Mucosa of rectum (tissue), 2 donors: ENCODE data around the gene BANP.
"Not testable (repeated sequence)": the region's sequence is repeated elsewhere in the genome, so short reads cannot be mapped to it uniquely, and the experiment has no call there.

ENCODE experiments used
- H3K27ac ChIP-seq, 2 donors: one replicate each; pipeline ENCODE4 v1.7.0; 2013; ENCODE audit warnings: inconsistent platforms in 2 of 2, low read depth in 2 of 2, low read length in 2 of 2
- H3K27me3 ChIP-seq, 2 donors: one replicate each; pipeline ENCODE4 v1.7.0; 2013; ENCODE audit warnings: low read length in 2 of 2; ENCODE audit not compliant: control insufficient read depth in 2 of 2, insufficient read depth in 2 of 2
- H3K36me3 ChIP-seq, 2 donors: one replicate each; pipeline ENCODE4 v1.7.0; 2013; ENCODE audit warnings: low read length in 2 of 2; ENCODE audit not compliant: control insufficient read depth in 2 of 2, insufficient read depth in 2 of 2
- H3K4me1 ChIP-seq, 2 donors: one replicate each; pipeline ENCODE4 v1.7.0; 2013; ENCODE audit warnings: low read length in 2 of 2, mild to moderate bottlenecking in 1 of 2; ENCODE audit not compliant: control insufficient read depth in 2 of 2, insufficient read depth in 2 of 2
- H3K4me3 ChIP-seq, 2 donors: one replicate each; pipeline ENCODE4 v1.7.0; 2013; ENCODE audit warnings: low read length in 2 of 2
- H3K9ac ChIP-seq, 2 donors: one replicate each; pipeline ENCODE4 v1.7.0; 2013; ENCODE audit warnings: low read length in 2 of 2, low read depth in 1 of 2, mild to moderate bottlenecking in 1 of 2
- H3K9me3 ChIP-seq, 2 donors: one replicate each; pipeline ENCODE4 v1.7.0; 2013; ENCODE audit warnings: low read length in 2 of 2; ENCODE audit not compliant: control insufficient read depth in 2 of 2
- donor health status: healthy.
- donor health status: Normal muscosa, but diverticular disease.

Gene BANP, protein sequence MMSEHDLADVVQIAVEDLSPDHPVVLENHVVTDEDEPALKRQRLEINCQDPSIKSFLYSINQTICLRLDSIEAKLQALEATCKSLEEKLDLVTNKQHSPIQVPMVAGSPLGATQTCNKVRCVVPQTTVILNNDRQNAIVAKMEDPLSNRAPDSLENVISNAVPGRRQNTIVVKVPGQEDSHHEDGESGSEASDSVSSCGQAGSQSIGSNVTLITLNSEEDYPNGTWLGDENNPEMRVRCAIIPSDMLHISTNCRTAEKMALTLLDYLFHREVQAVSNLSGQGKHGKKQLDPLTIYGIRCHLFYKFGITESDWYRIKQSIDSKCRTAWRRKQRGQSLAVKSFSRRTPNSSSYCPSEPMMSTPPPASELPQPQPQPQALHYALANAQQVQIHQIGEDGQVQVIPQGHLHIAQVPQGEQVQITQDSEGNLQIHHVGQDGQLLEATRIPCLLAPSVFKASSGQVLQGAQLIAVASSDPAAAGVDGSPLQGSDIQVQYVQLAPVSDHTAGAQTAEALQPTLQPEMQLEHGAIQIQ

DNA sequence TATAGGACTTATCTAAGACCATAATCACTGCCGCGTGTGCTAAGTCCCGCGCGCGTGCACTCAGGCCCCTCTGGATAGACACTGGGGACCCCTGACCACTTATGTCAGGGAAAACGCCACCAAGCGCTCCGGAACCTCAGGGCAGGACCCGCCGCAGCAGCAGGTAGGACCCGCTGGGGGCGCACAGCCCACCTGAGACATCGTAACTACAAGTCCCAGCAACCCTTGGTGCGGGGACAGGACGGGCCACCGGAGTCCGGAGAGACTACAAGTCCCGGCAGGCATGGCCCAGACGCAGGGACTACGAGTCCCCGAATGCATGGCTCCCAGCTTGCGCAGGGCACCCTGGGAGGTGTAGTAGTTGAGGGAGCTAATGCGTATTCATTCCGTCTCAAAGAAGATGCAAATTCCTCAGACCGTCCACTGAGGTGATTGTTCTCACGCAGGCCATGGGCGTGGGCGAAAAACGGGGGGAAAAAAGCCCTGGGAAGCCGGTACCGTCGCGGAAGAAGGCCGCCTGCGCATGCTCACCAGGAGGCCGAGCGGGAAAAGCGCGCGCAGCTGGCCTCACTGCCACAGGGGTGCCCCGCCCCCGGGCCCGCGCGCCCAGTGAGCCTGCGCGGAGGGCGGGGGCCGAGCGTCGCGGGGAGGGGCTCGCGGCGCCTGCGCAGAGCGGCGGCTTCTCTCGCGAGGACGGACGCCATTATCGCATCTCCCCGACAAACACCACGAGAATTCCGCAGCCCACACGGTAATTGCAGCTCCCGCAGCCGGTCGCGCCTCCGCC, at the start of gene BANP:
BANP (plus strand) TSS at position 670 of the 787 bp plus-strand sequence. CDS start 23,682 bp downstream, outside the sequence.
- Histone ChIP-seq H3K27ac (peak within 1 kb of the TSS; percentile 94 to 95), H3K9me3 (no peaks in the 10 kb centered on the region), H3K4me3 (peak within 1 kb of the TSS; percentile 89 to 95), H3K36me3 (no peaks in the 10 kb centered on the region), H3K9ac (peak within 1 kb of the TSS; percentile 89 to 94), H3K4me1 (peaks cover 11 to 37% of the 10 kb centered on the region in 2 donors), H3K27me3 (no peaks in the 10 kb centered on the region)

DNA sequence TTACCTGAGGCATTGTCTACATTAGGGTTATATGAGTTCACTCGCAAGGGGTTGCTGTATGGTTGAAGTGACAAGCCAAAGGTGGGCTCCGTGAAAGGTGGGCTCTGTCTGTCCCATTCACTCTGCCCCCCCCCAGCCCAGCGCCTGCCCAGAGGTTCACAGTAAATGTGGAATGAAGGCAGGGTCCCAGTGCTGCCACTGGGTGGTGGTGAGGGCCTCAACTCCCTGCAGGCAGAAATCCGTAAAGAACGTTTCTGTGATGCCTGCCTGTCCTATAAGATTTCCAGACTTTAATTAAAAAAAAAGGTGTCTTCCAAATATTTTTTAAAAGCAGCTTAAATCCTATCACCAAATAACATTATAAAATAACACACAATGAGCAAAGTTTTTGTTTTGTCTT, 46.3 kb upstream of the BANP start:
- H3K27ac ChIP-seq, H3K27me3 ChIP-seq, H3K9ac ChIP-seq, H3K4me1 ChIP-seq, H3K4me3 ChIP-seq, H3K9me3 ChIP-seq, H3K36me3 ChIP-seq: not testable (repeated sequence)

DNA sequence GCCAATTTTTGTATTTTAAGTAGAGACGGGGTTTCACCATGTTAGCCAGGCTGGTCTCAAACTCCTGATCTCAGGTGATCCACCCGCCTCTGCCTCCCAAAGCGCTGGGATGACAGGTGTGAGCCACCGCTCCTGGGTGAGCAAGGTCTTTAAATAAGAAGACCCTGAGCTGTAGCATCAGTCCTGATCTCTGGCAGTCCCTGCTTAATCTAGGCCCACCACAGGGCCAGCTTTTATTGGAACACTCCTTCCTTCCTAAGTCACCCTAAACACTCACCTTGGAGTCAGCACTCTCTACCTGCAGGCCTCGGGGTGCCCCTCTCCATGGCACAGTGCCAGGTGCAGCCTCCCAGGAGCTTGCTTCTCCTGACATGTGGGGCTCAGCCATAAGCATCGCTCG, 45.7 kb upstream of the BANP start:
- not testable (repeated sequence) for H3K4me1 ChIP-seq, H3K4me3 ChIP-seq, H3K9ac ChIP-seq, H3K27me3 ChIP-seq, H3K9me3 ChIP-seq, H3K27ac ChIP-seq, H3K36me3 ChIP-seq

DNA sequence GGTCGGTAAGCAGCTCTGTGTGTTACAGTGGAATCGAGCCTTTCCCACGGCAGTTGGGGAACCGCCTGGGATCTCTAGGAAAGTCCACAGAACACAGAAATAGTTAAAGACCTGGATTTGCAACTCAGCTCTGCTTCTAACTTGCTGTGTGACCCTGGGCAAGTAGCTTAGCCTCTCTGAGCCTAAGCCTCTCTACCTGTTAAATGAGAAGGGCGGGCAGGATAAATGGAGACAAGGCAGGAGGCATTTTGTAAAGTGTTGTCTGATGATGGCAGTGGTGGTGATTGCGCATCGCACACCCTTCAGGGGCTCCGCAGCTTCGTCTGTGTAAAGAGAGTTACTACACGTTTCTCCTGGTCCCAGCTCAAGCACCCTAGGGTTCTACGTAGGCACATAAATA, 43.1 kb upstream of the BANP start:
- not testable (repeated sequence) for H3K27me3 ChIP-seq, H3K9ac ChIP-seq

DNA sequence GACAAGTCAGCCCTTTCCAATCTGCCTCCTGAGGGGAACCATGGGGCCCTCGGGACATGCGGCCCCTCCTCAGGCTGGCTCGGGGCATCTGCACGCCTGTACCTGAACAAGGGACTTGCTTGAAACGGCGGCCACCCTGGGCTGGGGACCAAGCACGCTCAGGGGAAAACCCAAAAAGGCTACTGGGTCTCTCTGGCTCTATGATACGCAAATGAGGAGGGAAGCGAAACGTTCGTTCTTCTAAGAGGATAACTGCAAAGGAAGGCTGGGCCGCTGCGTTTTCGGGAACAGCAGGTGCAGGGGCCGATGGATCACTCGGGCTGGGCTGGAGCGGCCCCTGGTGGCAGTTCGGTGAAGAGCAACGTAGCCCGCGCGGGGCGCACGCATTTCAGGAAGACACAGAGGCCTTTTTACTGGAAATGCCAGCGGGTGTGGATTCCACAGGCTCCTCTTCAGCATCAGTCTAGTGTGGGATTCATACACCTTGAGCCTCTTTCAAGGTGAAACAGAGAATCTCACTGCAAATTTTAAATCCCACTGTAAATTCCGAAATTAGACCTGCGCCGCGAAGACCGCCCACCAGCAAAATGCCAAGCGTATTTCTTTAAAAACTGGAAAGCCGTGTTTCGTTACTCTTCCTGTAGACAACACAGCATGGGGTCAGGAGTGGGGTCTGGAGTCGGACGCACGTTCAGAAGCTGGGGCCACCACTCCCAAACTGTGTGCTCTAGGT, 41.9 kb upstream of the BANP start:
- not testable (repeated sequence) for H3K27ac ChIP-seq, H3K27me3 ChIP-seq, H3K9me3 ChIP-seq, H3K9ac ChIP-seq, H3K4me3 ChIP-seq, H3K4me1 ChIP-seq, H3K36me3 ChIP-seq

More for the DNA sequence above, 43.1 kb upstream of the BANP start:
- not testable (repeated sequence) for H3K27ac ChIP-seq, H3K36me3 ChIP-seq, H3K9me3 ChIP-seq, H3K4me1 ChIP-seq, H3K4me3 ChIP-seq

DNA sequence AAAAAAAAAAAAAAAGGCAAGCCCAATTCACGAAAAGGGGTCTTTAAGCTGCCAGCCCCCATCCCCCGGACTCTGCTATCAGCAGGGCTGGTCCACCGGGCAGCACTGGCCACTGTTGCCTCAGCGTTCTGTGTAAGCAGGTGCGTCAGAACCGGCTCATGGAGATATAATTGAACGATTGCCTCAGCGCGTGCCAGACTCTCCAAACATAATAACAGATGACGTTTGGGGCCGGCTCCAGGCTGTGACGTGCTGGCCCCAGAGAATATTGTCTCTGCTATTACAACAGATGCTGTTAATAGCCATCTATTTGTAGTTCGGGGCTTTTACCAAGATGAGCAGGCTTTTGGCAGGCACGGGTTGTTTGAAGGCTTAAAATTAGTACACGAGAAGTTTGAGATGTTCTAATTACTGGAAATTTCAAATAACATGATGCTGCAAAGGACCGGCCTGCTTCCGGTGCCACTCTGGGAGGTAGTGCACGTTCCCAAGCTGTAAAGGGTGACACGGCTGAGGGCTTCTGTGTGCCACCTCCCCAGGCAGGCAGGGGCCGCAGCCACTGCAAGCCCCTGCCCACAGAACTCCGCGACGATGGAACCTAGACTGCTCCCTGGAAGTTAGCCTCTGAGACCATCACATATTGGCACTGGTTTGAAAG, 40.0 kb upstream of the BANP start:
- H3K27me3 ChIP-seq, H3K9ac ChIP-seq, H3K27ac ChIP-seq, H3K36me3 ChIP-seq, H3K9me3 ChIP-seq, H3K4me3 ChIP-seq, H3K4me1 ChIP-seq: not testable (repeated sequence)

DNA sequence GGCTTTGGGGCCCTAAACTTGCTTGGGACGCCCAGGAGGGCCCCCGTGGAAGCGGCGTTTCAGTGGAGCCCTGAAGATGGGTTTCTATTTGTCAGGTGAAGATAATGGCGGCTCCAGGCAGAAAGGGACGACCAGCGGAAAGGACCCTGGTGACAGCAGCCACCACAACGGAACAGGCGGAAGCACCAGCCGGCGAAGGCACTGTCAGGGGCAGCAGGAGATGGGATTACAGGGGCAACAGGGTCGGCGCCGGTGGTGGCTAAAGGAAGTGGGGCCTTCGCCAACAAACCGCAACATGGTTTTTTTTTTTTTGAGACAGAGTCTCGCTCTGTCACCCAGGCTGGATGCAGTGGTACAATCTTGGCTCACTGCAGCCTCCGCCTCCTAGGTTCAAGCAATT, 38.5 kb upstream of the BANP start:
- H3K4me1 ChIP-seq, H3K36me3 ChIP-seq, H3K4me3 ChIP-seq, H3K9me3 ChIP-seq, H3K27ac ChIP-seq, H3K27me3 ChIP-seq, H3K9ac ChIP-seq: not testable (repeated sequence)

DNA sequence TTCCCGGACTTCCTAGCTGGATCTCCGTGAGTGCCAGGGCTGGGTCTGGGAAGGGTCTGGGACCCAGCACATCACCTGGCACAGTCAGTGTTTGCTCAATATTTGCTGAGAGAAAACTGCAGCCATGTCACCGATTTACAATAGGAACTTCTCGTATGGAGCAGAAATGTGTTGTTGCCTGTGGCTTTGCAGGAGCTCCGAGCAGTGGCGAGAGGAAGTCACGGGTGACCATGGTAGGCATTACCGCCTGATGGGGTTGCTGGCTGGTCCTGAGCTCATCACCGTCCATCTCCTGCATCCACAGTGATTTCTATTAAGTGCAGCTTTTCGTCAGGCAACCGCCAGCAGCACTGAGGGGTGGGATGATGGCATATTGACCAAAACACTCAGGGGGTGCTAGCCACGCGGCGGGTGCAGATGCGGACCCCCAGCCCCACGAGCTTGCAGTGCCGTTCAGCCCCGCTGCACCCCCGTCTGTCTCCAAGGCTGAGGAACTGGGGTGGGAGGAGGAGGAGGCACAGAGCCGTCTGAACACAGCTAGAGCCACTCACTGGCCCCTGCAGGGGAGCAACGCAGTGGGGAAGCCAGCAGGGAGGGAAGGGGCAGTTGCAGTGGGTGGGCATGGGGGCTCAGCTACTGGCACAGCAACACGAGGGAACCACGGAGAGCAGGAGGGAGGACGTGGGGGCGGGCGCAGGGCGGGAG, 37.1 kb upstream of the BANP start:
- H3K4me3 ChIP-seq, H3K27ac ChIP-seq, H3K4me1 ChIP-seq, H3K9ac ChIP-seq, H3K27me3 ChIP-seq, H3K9me3 ChIP-seq, H3K36me3 ChIP-seq: not testable (repeated sequence)

DNA sequence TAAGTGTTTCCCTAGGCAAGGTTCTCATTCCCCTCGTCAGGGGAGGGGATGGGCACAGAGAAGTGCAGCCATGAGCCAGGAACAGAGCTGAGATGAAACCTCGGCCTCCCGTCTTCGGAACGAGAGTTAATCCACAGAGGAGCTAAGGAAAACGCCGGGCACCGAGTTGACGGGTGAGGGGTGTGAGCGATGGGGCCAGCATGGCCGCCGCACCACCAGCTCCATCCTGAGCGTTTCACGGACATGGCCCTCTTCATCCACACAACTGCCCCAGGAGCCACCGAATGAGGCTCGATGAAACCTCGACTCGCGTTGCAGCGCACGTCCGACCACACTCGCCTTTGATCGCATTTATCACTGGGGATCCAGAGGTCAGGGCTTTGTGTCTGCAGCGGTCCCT, 36.4 kb upstream of the BANP start:
- Histone ChIP-seq H3K27ac (no peak overlapping the region), H3K36me3 (no peaks in the 10 kb centered on the region), H3K4me3 (no peak overlapping the region), H3K9me3 (no peaks in the 10 kb centered on the region), H3K9ac (no peak overlapping the region), H3K27me3 (no peaks in the 10 kb centered on the region), H3K4me1 (no peaks in the 10 kb centered on the region)
